Muscle of leg (tissue), 11 donors: Measurements from ENCODE around the gene EXOSC6. TPM values are rescaled to one million over a fixed set of nuclear protein-coding genes. Genes with fewer than 3 reads are reported as not detected.
"Not testable (repeated sequence)": the region's sequence is repeated elsewhere in the genome, so short reads cannot be mapped to it uniquely, and the experiment has no call there.

ENCODE experiments used
- DNase-seq: peaks from one replicate; pipeline ENCODE4 v3.0.0; 2013
- H3K27ac ChIP-seq: one replicate; pipeline ENCODE4 v1.5.1; 2013; ENCODE audit warnings: mild to moderate bottlenecking, low read length, control low read depth
- H3K27me3 ChIP-seq: one replicate; pipeline ENCODE4 v1.6.1; 2013; ENCODE audit warnings: low read length; ENCODE audit not compliant: control insufficient read depth, insufficient read depth
- H3K36me3 ChIP-seq: one replicate; pipeline ENCODE4 v1.6.1; 2013; ENCODE audit warnings: low read length; ENCODE audit not compliant: control insufficient read depth, insufficient read depth
- H3K4me1 ChIP-seq: one replicate; pipeline ENCODE4 v1.6.1; 2013; ENCODE audit warnings: low read length; ENCODE audit not compliant: control insufficient read depth, insufficient read depth
- H3K4me3 ChIP-seq: one replicate; pipeline ENCODE4 v1.5.1; 2013; ENCODE audit warnings: low read length, control low read depth
- H3K9me3 ChIP-seq: replicated peaks from 2 replicates; pipeline ENCODE4 v1.6.1; 2013; ENCODE audit warnings: low read depth, low read length; ENCODE audit not compliant: control insufficient read depth
- WGBS: methylation state at CpG from one replicate; pipeline ENCODE4 v1.1.5; 2013; ENCODE audit warnings: missing lambda C conversion rate; ENCODE audit not compliant: insufficient coverage; 5-methylcytosine and 5-hydroxymethylcytosine counted together
- polyA plus RNA-seq, 8 donors: library from polyadenylated mRNA; unstranded; fragments of 120-200 nt; gene quantifications; one replicate each; pipeline versions ENCODE4 v1.2.1 to v1.2.3, GENCODE V29; 2013; ENCODE audit warnings: inconsistent platforms in 1 of 8, low replicate concordance in 1 of 8; ENCODE audit not compliant: insufficient read length in 8 of 8, insufficient read depth in 1 of 8
- total RNA-seq: library from RNA; stranded (reverse); fragments of 120-200 nt; gene quantifications from one replicate; pipeline ENCODE4 v1.2.4, GENCODE V29; 2013

Gene EXOSC6
- total and polyA plus RNA-seq, 9 donors: 9.4 to 17.2 (median 13.2) TPM

DNA sequence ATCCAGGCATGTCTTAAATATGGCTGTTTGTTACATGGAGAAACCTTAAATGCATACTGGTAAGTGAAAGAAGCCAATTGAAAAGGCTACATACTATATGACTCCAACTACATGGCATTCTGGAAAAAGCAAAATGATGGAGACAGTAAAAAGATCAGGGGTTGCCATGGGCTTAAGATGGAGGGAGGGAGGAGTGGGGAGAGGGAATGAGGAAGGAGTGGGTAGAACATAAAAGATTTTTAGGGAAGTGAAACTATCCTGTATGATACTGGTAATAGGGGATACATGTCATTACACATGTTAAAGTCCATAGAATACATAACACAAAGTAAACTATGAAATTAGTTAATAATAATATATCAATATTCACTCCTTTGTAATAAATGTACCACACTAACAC is 13.0 kb downstream of the EXOSC6 start:
- DNase-seq, H3K27me3 ChIP-seq, H3K36me3 ChIP-seq, H3K27ac ChIP-seq, H3K9me3 ChIP-seq, H3K4me3 ChIP-seq, H3K4me1 ChIP-seq: not testable (repeated sequence)

DNA sequence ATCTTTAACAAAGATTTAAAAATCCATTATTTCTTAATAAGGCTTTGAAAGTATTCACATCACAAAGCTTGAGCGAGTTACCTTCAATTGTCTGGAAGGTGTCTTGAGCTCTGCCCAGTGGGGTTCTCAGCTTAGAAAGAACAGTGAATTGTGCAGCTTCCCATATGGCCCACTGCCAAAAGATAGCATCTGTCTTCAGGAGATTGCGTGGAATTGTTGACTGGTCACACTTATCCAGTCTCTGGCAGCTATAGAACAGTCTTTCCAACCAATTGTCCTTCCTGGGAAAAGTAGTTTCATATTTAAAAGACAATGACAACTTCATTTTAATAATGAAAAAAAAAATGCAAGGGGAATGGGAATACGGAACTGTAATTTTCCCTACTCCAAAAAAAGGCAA is 19.9 kb downstream of the EXOSC6 start:
- H3K9me3 ChIP-seq, H3K4me1 ChIP-seq, H3K27me3 ChIP-seq, H3K4me3 ChIP-seq, DNase-seq, H3K36me3 ChIP-seq, H3K27ac ChIP-seq: not testable (repeated sequence)
- no CpG with 5 or more reads among the region's 3 CpGs for WGBS

DNA sequence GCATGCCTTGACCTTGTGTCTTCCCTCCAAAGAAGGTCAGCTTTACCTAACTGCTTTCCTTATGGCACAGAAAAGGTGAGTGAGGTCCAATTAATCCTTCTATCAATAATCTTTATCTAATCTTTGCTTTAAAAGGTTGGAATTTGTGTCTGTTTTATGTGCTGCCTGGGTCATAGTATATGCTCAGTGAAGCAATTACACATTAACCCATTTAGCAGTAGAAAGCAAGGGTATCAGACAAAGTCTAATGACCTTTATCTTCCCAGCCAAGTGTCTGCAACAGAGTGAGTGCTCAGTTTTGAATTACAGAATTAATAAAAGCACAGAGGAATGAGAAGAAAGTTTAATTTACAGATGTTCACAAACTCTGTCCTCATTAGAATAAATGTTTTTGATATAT is 25.7 kb downstream of the EXOSC6 start:
- not testable (repeated sequence) for DNase-seq, H3K4me3 ChIP-seq, H3K27ac ChIP-seq, H3K4me1 ChIP-seq, H3K27me3 ChIP-seq, H3K9me3 ChIP-seq, H3K36me3 ChIP-seq

- no CpG with 5 or more reads among the region's 4 CpGs for WGBS
- not testable (repeated sequence) for DNase-seq, H3K27me3 ChIP-seq, H3K9me3 ChIP-seq, H3K36me3 ChIP-seq, H3K4me1 ChIP-seq, H3K4me3 ChIP-seq, H3K27ac ChIP-seq
These were observed 26.3 kb downstream of the EXOSC6 start for GRCh38 chr16:70225430-70225829.

DNA sequence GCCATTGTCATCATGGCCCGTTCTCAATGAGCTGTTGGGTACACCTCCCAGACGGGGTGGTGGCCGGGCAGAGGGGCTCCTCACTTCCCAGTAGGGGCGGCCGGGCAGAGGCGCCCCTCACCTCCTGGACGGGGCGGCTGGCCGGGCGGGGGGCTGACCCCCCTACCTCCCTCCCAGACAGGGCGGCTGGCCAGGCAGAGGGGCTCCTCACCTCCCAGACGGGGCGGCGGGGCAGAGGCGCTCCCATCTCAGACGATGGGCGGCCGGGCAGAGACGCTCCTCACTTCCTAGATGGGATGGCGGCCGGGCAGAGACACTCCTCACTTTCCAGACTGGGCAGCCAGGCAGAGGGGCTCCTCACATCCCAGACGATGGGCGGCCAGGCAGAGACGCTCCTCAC is 27.1 kb downstream of the EXOSC6 start:
- H3K36me3 ChIP-seq, H3K9me3 ChIP-seq, DNase-seq, H3K27ac ChIP-seq, H3K4me3 ChIP-seq, H3K4me1 ChIP-seq, H3K27me3 ChIP-seq: not testable (repeated sequence)
- WGBS: 100% methylated on average over 2 of the region's 24 CpGs

DNA sequence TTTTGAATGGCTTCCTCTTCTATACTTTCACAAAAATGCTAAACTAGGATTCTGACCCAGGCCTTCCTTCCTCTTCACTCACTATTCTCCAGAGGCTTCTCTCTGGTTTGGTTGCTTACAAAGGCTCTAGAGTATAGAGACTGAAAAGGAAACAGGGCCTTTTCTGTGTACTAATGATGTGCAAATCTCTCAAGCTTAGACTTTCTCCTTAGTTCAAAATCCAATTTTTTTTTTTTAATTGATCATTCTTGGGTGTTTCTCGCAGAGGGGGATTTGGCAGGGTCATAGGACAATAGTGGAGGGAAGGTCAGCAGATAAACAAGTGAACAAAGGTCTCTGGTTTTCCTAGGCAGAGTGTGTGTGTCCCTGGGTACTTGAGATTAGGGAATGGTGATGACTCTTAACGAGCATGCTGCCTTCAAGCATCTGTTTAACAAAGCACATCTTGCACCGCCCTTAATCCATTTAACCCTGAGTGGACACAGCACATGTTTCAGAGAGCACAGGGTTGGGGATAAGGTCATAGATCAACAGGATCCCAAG is 27.7 kb downstream of the EXOSC6 start:
- not testable (repeated sequence) for H3K9me3 ChIP-seq, H3K27ac ChIP-seq, H3K4me1 ChIP-seq, DNase-seq, H3K36me3 ChIP-seq, H3K4me3 ChIP-seq, H3K27me3 ChIP-seq
- no CpG with 5 or more reads among the region's 3 CpGs for WGBS

DNA sequence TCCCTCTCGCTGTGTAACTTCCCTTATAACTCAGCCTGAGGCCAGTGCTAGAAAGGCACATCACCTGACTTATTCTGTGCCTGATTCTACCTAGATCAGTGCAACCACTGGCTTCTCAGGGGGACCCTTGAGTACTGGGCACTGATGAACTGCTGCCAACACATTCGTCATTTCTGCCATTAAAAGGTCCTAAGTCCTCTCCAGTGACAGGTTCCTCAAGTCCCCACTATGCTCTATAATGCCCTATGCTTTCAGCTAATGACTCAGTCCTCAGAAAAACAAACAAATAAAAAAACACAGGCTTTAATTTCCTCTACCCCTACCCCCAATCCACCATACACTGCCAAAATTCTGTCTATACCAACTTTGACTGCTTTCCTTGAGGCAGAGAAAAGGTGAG is 28.5 kb downstream of the EXOSC6 start:
- H3K36me3 ChIP-seq: not testable (repeated sequence)
- no CpG with 5 or more reads among the region's 2 CpGs for WGBS

GRCh38 chr16:70222574-70222973 is 29.2 kb downstream of the EXOSC6 start:
- not testable (repeated sequence) for H3K4me1 ChIP-seq, H3K4me3 ChIP-seq, H3K36me3 ChIP-seq, H3K27me3 ChIP-seq, H3K9me3 ChIP-seq, DNase-seq, H3K27ac ChIP-seq
- no CpG with 5 or more reads among the region's 2 CpGs for WGBS

More for the DNA sequence above, 28.5 kb downstream of the EXOSC6 start:
- not testable (repeated sequence) for DNase-seq, H3K27ac ChIP-seq, H3K4me1 ChIP-seq, H3K27me3 ChIP-seq, H3K4me3 ChIP-seq, H3K9me3 ChIP-seq

- H3K4me1 ChIP-seq, H3K27ac ChIP-seq, H3K27me3 ChIP-seq, DNase-seq, H3K4me3 ChIP-seq, H3K9me3 ChIP-seq, H3K36me3 ChIP-seq: not testable (repeated sequence)
- no CpG with 5 or more reads among the region's 2 CpGs for WGBS
These were observed 33.2 kb downstream of the EXOSC6 start for GRCh38 chr16:70218586-70218985.

- H3K27ac ChIP-seq, H3K4me3 ChIP-seq, H3K4me1 ChIP-seq, H3K27me3 ChIP-seq, DNase-seq, H3K36me3 ChIP-seq, H3K9me3 ChIP-seq: not testable (repeated sequence)
- no CpG with 5 or more reads among the region's 6 CpGs for WGBS
These were observed 45.4 kb downstream of the EXOSC6 start for GRCh38 chr16:70206382-70206781.

GRCh38 chr16:70204668-70205405 is 46.9 kb downstream of the EXOSC6 start:
- not testable (repeated sequence) for H3K36me3 ChIP-seq, H3K4me3 ChIP-seq, H3K27ac ChIP-seq, H3K4me1 ChIP-seq, H3K27me3 ChIP-seq, H3K9me3 ChIP-seq, DNase-seq
- WGBS: no CpG with 5 or more reads among the region's 46 CpGs
